ENCODE results near the gene RASA3. TPM values are rescaled to one million over a fixed set of nuclear protein-coding genes. Genes with fewer than 3 reads are reported as not detected.

RASA3 gene
- total RNA-seq, 1 experiment from 2014 or later = 18.6 TPM

DNA sequence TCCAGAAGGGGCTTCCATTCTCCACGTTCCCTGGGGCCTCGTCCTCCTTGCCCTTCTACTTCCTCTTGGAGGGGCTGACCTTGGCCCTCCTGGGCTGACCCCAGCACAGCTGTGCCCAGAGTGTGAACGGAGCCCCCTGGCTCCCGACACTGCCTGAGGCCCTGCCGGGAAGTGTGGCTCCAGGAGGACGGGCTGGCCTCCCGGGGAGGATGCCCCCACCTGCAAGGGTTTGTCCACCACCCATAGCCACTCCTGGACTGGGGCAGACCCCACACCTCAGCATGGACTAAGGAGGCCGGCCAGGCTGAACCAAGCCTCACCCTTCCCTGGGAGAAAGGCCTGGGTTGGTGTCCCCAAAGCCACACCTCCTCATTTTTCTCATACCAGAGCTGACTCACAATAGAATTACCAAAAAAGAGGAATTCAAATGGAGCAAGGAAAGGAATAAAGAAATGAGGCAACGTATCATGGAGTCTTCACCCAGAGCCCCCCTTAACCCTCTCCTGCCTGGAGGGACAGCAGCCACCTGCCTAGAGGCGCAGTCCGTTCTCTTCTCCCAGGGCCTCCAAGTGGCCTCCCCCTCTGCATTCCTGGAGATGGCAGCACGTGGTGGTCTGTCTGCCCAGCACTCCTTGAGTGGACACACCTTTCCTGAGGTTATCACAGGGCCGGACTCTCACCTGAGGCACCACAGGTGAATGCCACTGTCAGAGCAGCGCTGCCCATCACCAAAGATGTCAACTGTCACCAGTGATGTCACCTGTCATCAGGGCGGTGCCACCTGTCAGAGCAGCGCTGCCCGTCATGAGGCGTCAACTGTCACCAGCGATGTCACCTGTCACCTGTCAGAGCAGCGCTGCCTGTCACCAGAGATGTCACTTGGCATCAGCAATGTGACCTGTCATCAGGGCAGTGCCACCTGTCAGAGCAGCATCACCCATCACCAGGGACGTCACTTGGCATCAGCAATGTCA lies 155.4 kb downstream of the RASA3 start:
- Histone ChIP-seq H3K27ac (ENCODE audit: low read depth, low read length) (peak overlapping the region; percentile 2; the same call in 1 of the 2 replicates), H3K9me2 (ENCODE audit: insufficient read depth) (no peaks in the 10 kb centered on the region), H3K9ac (ENCODE audit: low read length) (no peak overlapping the region), H3K36me3 (ENCODE audit: control insufficient read depth in 1 of 2, insufficient read depth in 2 of 2, low read length in 2 of 2) (no peaks in the 10 kb centered on the region; a peak in 2 of 4 replicates), H3K27me3 (ENCODE audit: insufficient read depth, low read length) (no peaks in the 10 kb centered on the region), H3K4me2 (ENCODE audit: low read length) (peak overlapping the region; percentile 56), H3K79me2 (ENCODE audit: insufficient read depth, low read length) (no peaks in the 10 kb centered on the region), H3K4me1 (ENCODE audit: control insufficient read depth in 1 of 2, insufficient read depth in 2 of 2, low read length in 2 of 2) (peaks cover 20 to 29% of the 10 kb centered on the region in 2 experiments), H4K20me1 (ENCODE audit: insufficient read depth) (no peaks in the 10 kb centered on the region), H3K9me3 (ENCODE audit: control insufficient read depth in 1 of 2, insufficient read depth in 1 of 2, low read depth in 1 of 2, low read length in 2 of 2) (no peaks in the 10 kb centered on the region), H3K4me3 (replicated peaks in 1 of 2; ENCODE audit: low read depth in 1 of 2, low read length in 2 of 2) (no peak overlapping the region), H2AFZ (ENCODE audit: low read depth, low read length, poor library complexity, severe bottlenecking) (no peak overlapping the region)
- POLR2A ChIA-PET = no interaction called here
- peak; percentile 55; the same call in 1 of the 2 replicates for ATAC-seq
- BruUV-seq (replicated peaks) = no TSS peak
- CTCF ChIA-PET = no interaction called here
- TF ChIP-seq, protein P1, sequence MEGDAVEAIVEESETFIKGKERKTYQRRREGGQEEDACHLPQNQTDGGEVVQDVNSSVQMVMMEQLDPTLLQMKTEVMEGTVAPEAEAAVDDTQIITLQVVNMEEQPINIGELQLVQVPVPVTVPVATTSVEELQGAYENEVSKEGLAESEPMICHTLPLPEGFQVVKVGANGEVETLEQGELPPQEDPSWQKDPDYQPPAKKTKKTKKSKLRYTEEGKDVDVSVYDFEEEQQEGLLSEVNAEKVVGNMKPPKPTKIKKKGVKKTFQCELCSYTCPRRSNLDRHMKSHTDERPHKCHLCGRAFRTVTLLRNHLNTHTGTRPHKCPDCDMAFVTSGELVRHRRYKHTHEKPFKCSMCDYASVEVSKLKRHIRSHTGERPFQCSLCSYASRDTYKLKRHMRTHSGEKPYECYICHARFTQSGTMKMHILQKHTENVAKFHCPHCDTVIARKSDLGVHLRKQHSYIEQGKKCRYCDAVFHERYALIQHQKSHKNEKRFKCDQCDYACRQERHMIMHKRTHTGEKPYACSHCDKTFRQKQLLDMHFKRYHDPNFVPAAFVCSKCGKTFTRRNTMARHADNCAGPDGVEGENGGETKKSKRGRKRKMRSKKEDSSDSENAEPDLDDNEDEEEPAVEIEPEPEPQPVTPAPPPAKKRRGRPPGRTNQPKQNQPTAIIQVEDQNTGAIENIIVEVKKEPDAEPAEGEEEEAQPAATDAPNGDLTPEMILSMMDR (IDR thresholded peaks at IDR 0.05 in 2 of 3, conservative IDR thresholded peaks at IDR 0.05 in 1 of 3; ENCODE audit: borderline replicate concordance in 1 of 3, insufficient read depth in 1 of 3, low read depth in 2 of 3, low read length in 2 of 3) = no peak
- TF ChIP-seq RAD21 (IDR thresholded peaks at IDR 0.05; ENCODE audit: low read depth) (no peak), CBX3 (IDR thresholded peaks at IDR 0.05; ENCODE audit: low read depth) (no peak), TCF7L2 (IDR thresholded peaks at IDR 0.05; ENCODE audit: borderline replicate concordance, extremely low read depth, insufficient read depth, insufficient read length) (no peak), ZFX (IDR thresholded peaks at IDR 0.05) (no peak), SIN3A (IDR thresholded peaks at IDR 0.05; ENCODE audit: low read depth) (no peak), FOSL1 (IDR thresholded peaks at IDR 0.05; ENCODE audit: low read depth) (no peak), SRF (IDR thresholded peaks at IDR 0.05; ENCODE audit: low read depth) (no peak), EZH2 (IDR thresholded peaks at IDR 0.05) (no peak), POLR2AphosphoS5 (IDR thresholded peaks at IDR 0.05; ENCODE audit: low read depth, low read length) (no peak), YY1 (IDR thresholded peaks at IDR 0.05; ENCODE audit: extremely low read depth, insufficient replicate concordance, low read depth, low read length) (no peak), ZNF274 (IDR thresholded peaks at IDR 0.05; ENCODE audit: low read depth, low read length) (no peak)
- TF ChIP-seq, protein P2, sequence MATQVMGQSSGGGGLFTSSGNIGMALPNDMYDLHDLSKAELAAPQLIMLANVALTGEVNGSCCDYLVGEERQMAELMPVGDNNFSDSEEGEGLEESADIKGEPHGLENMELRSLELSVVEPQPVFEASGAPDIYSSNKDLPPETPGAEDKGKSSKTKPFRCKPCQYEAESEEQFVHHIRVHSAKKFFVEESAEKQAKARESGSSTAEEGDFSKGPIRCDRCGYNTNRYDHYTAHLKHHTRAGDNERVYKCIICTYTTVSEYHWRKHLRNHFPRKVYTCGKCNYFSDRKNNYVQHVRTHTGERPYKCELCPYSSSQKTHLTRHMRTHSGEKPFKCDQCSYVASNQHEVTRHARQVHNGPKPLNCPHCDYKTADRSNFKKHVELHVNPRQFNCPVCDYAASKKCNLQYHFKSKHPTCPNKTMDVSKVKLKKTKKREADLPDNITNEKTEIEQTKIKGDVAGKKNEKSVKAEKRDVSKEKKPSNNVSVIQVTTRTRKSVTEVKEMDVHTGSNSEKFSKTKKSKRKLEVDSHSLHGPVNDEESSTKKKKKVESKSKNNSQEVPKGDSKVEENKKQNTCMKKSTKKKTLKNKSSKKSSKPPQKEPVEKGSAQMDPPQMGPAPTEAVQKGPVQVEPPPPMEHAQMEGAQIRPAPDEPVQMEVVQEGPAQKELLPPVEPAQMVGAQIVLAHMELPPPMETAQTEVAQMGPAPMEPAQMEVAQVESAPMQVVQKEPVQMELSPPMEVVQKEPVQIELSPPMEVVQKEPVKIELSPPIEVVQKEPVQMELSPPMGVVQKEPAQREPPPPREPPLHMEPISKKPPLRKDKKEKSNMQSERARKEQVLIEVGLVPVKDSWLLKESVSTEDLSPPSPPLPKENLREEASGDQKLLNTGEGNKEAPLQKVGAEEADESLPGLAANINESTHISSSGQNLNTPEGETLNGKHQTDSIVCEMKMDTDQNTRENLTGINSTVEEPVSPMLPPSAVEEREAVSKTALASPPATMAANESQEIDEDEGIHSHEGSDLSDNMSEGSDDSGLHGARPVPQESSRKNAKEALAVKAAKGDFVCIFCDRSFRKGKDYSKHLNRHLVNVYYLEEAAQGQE (IDR thresholded peaks at IDR 0.05; ENCODE audit: low read depth) = no peak
- TF ChIP-seq, protein P3, sequence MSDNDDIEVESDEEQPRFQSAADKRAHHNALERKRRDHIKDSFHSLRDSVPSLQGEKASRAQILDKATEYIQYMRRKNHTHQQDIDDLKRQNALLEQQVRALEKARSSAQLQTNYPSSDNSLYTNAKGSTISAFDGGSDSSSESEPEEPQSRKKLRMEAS (IDR thresholded peaks at IDR 0.05) = no peak
- TF ChIP-seq, protein P4, sequence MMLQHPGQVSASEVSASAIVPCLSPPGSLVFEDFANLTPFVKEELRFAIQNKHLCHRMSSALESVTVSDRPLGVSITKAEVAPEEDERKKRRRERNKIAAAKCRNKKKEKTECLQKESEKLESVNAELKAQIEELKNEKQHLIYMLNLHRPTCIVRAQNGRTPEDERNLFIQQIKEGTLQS (IDR thresholded peaks at IDR 0.05) = no peak
- TF ChIP-seq, protein P5, sequence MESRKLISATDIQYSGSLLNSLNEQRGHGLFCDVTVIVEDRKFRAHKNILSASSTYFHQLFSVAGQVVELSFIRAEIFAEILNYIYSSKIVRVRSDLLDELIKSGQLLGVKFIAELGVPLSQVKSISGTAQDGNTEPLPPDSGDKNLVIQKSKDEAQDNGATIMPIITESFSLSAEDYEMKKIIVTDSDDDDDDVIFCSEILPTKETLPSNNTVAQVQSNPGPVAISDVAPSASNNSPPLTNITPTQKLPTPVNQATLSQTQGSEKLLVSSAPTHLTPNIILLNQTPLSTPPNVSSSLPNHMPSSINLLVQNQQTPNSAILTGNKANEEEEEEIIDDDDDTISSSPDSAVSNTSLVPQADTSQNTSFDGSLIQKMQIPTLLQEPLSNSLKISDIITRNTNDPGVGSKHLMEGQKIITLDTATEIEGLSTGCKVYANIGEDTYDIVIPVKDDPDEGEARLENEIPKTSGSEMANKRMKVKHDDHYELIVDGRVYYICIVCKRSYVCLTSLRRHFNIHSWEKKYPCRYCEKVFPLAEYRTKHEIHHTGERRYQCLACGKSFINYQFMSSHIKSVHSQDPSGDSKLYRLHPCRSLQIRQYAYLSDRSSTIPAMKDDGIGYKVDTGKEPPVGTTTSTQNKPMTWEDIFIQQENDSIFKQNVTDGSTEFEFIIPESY (IDR thresholded peaks at IDR 0.05; ENCODE audit: extremely low read depth, insufficient replicate concordance, low read length) = no peak
- DNase-seq (ENCODE audit: low read depth, low spot score) = no peak
- intact Hi-C loops (cut with micrococcal nuclease) = no loop called here
- RAD21 ChIA-PET (ENCODE audit: low non-redundant PET in 1 of 2, low total read pairs in 2 of 2, uncharacterized antibody in 2 of 2, unreplicated experiment in 2 of 2) = no interaction called here

Measured in HCT116 (cell line).